Endothelial cell of umbilical vein (primary cell): ENCODE measurements around the gene DLG1. TPM values are rescaled to one million over a fixed set of nuclear protein-coding genes. Genes with fewer than 3 reads are reported as not detected.

Experiments used
- BruUV-seq: library from RNA; stranded (reverse); fragments of 400-500 nt; replicated peaks from 2 replicates; lab custom pipeline; 2021; lab: Mats Ljungman, UMichigan
- CTCF ChIA-PET: fragments of 300-600, 350-600 bp; sonication (Branson Sonifier 250); formaldehyde crosslinking; loops from one replicate; lab custom pipeline; 2021; ENCODE audit warnings: antibody characterized with exemption, inconsistent platforms; lab: Charles Lee
- POLR2A ChIA-PET: fragments of 300-600, 350-600 bp; sonication (Branson Sonifier 250); formaldehyde crosslinking; loops from one replicate; lab custom pipeline; 2021; ENCODE audit warnings: antibody characterized with exemption, inconsistent platforms; lab: Charles Lee
- DNase-seq: peaks from one replicate; pipeline ENCODE4 v3.0.0-alpha.2; 2011; ENCODE audit warnings: low read depth, low spot score
- FAIRE-seq: peaks from 2 replicates; lab custom pipeline; 2011; peaks lifted over from hg19 to GRCh38; lab: Jason Lieb, UNC
- H2AFZ ChIP-seq: 2 replicates; pipeline ENCODE4 v1.6.0; 2012; ENCODE audit warnings: low read depth, low read length, control low read depth, inconsistent platforms
- H3K27ac ChIP-seq: 2 replicates; pipeline ENCODE4 v1.5.1; 2011; ENCODE audit warnings: low read depth, mild to moderate bottlenecking, control low read depth, low read length, moderate library complexity; ENCODE audit not compliant: insufficient read depth
- H3K27me3 ChIP-seq, 2 experiments: 2 replicates each; pipeline versions ENCODE4 v1.6.0 to v1.6.1; 2011; ENCODE audit warnings: low read length in 2 of 2, mixed read lengths in 1 of 2; ENCODE audit not compliant: control insufficient read depth in 2 of 2, insufficient read depth in 2 of 2
- H3K36me3 ChIP-seq, 2 experiments: 2 replicates in 1 of 2; 3 replicates in 1 of 2; pipeline ENCODE4 v1.5.1; 2011; ENCODE audit warnings: low read length in 2 of 2, mild to moderate bottlenecking in 1 of 2, moderate library complexity in 1 of 2; ENCODE audit not compliant: control insufficient read depth in 2 of 2, insufficient read depth in 2 of 2; ENCODE audit errors: extremely low read depth in 1 of 2
- H3K4me1 ChIP-seq: 3 replicates; pipeline ENCODE4 v1.5.1; 2011; ENCODE audit warnings: mild to moderate bottlenecking, low read length; ENCODE audit not compliant: control insufficient read depth, insufficient read depth; ENCODE audit errors: extremely low read depth
- H3K4me2 ChIP-seq: 2 replicates; pipeline ENCODE4 v1.6.1; 2011; ENCODE audit warnings: low read length, control low read depth, mixed read lengths; ENCODE audit not compliant: insufficient read depth
- H3K4me3 ChIP-seq, 3 experiments: fragments of 200-600 bp in 1 of 3; sonication (generic), shearing (Covaris generic) in 1 of 3; replicated peaks in 1 of 3; 2 replicates each; pipeline ENCODE4 v1.5.1; 2011 to 2016; ENCODE audit warnings: control low read depth in 3 of 3, low read length in 3 of 3, mild to moderate bottlenecking in 2 of 3, inconsistent platforms in 1 of 3, low read depth in 1 of 3, moderate library complexity in 1 of 3; ENCODE audit not compliant: insufficient read depth in 1 of 3
- H3K79me2 ChIP-seq: 2 replicates; pipeline ENCODE4 v1.6.0; 2012; ENCODE audit warnings: low read length, inconsistent platforms; ENCODE audit not compliant: control insufficient read depth, insufficient read depth
- H3K9ac ChIP-seq: replicated peaks from 2 replicates; pipeline ENCODE3; 2011; ENCODE audit warnings: low read length, control low read depth; ENCODE audit not compliant: insufficient read depth; ENCODE audit errors: extremely low read depth
- H3K9me1 ChIP-seq: replicated peaks from 3 replicates; pipeline ENCODE4 v1.6.0; 2011; ENCODE audit warnings: mild to moderate bottlenecking, low read length; ENCODE audit not compliant: control insufficient read depth, insufficient read depth; ENCODE audit errors: extremely low read depth
- H3K9me3 ChIP-seq: replicated peaks from 2 replicates; pipeline ENCODE4 v1.5.1; 2012; ENCODE audit warnings: low read length, inconsistent platforms; ENCODE audit not compliant: control insufficient read depth, insufficient read depth
- H4K20me1 ChIP-seq: replicated peaks from 2 replicates; pipeline ENCODE3; 2011; ENCODE audit warnings: mild to moderate bottlenecking, low read length; ENCODE audit not compliant: control insufficient read depth, insufficient read depth; ENCODE audit errors: extremely low read depth
- CTCF ChIP-seq, 2 donors: IDR thresholded peaks; 1 replicate in 1 of 2; 2 replicates in 1 of 2; pipeline ENCODE4 v1.5.1; 2011; ENCODE audit warnings: low read length in 2 of 2, mild to moderate bottlenecking in 2 of 2, moderate library complexity in 2 of 2, control low read depth in 1 of 2, inconsistent platforms in 1 of 2, low read depth in 1 of 2; ENCODE audit not compliant: insufficient read depth in 1 of 2; ENCODE audit errors: extremely low read depth in 1 of 2
- GATA2 ChIP-seq: IDR thresholded peaks from 2 replicates; pipeline ENCODE4 v1.7.0; 2011; ENCODE audit warnings: low read depth, mild to moderate bottlenecking, moderate library complexity, mixed read lengths, low read length; ENCODE audit not compliant: insufficient read length, insufficient read depth
- JUN ChIP-seq: IDR thresholded peaks from 2 replicates; pipeline ENCODE4 v1.6.1; 2011; ENCODE audit warnings: borderline replicate concordance, low read depth; ENCODE audit not compliant: insufficient read length, insufficient read depth
- MAX ChIP-seq: IDR thresholded peaks from 2 replicates; pipeline ENCODE4 v1.6.1; 2011; ENCODE audit not compliant: insufficient read depth, insufficient read length
- MYC ChIP-seq: IDR thresholded peaks from one replicate; pipeline ENCODE4 v1.6.1; 2011; ENCODE audit warnings: mild to moderate bottlenecking, low read depth, low read length
- POLR2AphosphoS5 ChIP-seq: IDR thresholded peaks from 2 replicates; pipeline ENCODE4 v1.6.1; 2012; ENCODE audit warnings: low read depth, mild to moderate bottlenecking, control low read depth, low read length, moderate library complexity; ENCODE audit not compliant: insufficient read depth
- dilution Hi-C: fragments of 300-500 bp; cut with MboI; formaldehyde crosslinking; loops from one replicate; pipeline ENCODE4 v1.15.0; 2019; ENCODE audit warnings: low sequenced_read_pairs; ENCODE audit not compliant: extremely low pct_ligation_motif_present
- intact Hi-C: fragments of 100-400 bp; cut with micrococcal nuclease; formaldehyde crosslinking; loops from one replicate; pipeline ENCODE4 v1.10.0; 2022
- polyA plus RNA-seq, 4 experiments: library from polyadenylated mRNA; depleted of rRNA in 3 of 4; stranded (reverse) in 3 of 4; unstranded in 1 of 4; fragments of >200 nt; gene quantifications; 2 replicates each; pipeline versions ENCODE4 v1.2.1 to v1.2.3, GENCODE V29; 2011 to 2012; ENCODE audit warnings: missing spikeins in 1 of 4
- total RNA-seq: library from RNA; stranded (reverse); gene quantifications from 2 replicates; pipeline ENCODE4 v1.2.3, GENCODE V29; 2021

Gene DLG1
- total and polyA plus RNA-seq, 2 donors (not counting 3 experiments of a cell fraction or from before 2014, with no cell fraction given), result 26.5 to 80.1 TPM

GRCh38 chr3:197302033-197302432 is 3.6 kb upstream of the DLG1 start:
- no peak overlapping the region for H3K9ac ChIP-seq
- no peaks in the 10 kb centered on the region for H3K36me3 ChIP-seq
- no peaks in the 10 kb centered on the region for H3K9me3 ChIP-seq
- dilution Hi-C loops (no loop called here), intact Hi-C loops (no loop called here)
- ChIA-PET CTCF (interaction anchor here (1.2 kb wide), 1 partner anchor 99 kb away, joined by 3 read pairs; no protein-coding TSS in a partner anchor), POLR2A (no interaction called here)
- H4K20me1 ChIP-seq, result no peaks in the 10 kb centered on the region
- H3K9me1 ChIP-seq, result no peaks in the 10 kb centered on the region
- H3K4me1 ChIP-seq, result peaks cover 8% of the 10 kb centered on the region
- BruUV-seq, result no TSS peak
- no peak for TF ChIP-seq CTCF (IDR thresholded peaks at IDR 0.05; ENCODE audit: extremely low read depth in 1 of 2, insufficient read depth in 1 of 2, low read depth in 1 of 2, low read length in 2 of 2)
- no peak for TF ChIP-seq MAX
- TF ChIP-seq MYC, result no peak
- no peak for TF ChIP-seq GATA2
- no peak for TF ChIP-seq JUN
- no peak for TF ChIP-seq POLR2AphosphoS5
- no peak overlapping the region for H2AFZ ChIP-seq
- no peak overlapping the region for H3K4me2 ChIP-seq
- DNase-seq (no peak), FAIRE-seq (no peak)
- no peaks in the 10 kb centered on the region for H3K27me3 ChIP-seq
- no peak overlapping the region for H3K27ac ChIP-seq
- H3K4me3 ChIP-seq, result no peak overlapping the region
- H3K79me2 ChIP-seq, result peaks cover 6% of the 10 kb centered on the region
